HG03064 (cell line): ENCODE data around the gene GFRA1.

Experiments used
- ATAC-seq: cut with Tn5 transposase; IDR thresholded peaks from one replicate; pipeline ENCODE4 v1.9.1; 2021; ENCODE audit warnings: low read depth; ENCODE audit not compliant: unreplicated experiment

The GFRA1 gene

DNA sequence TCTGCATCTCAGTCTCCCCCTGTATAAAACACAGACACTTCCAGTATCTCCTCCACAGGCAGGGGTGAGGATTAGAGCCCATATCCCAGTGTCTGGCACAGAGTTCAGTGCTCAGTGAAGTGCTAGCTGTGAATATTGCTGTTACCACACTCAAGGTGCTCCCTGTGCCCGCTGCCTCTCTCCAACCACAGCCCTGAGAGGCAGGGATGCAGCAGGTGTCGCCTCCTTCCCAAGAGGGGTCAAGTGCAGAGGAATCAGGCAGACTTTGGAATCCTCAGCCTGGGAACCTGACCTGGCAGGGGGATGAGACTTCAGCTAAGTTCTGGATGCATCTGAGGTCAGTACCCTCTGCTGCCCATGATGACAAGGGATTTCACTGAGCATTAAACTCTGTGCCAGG lies 163.1 kb downstream of the GFRA1 start:
- no peak for ATAC-seq

DNA sequence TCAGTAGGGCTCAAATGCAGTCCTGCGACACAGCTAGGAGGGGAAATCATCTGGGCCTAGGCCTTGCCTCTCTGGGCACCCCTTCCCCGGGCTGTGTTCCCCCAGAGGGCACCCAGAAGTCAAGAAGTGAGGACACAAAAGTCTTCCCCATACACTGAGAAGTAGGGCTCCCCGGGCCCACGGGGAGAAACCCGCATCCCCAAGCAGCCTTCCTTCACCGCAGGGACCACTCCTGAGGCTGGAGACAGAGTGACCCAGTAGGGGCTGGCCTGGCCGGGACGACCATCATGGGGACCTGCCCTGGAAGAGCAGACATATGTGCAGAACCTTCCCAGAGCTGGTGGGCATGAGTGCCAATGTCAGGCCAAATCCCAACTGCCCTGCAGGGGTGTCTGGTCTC lies 163.5 kb downstream of the GFRA1 start:
- ATAC-seq, result no peak

DNA sequence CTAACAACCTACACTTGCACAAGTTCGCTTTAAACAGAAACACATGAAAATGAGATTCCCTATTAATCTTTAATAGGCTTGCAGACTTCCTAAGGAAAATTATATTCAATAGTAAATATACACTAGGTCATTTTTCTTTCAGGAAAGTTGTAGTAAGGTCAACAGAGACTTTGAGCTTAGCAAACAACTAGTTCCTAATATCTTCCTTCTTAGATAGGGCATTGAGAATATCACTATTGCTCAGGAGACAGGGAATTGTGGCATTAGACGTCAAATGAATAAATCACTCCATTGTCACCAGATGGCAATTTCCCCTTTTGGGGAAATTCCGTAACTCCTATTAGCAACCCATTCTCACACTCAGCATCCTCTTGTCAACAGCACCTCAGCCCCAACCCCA lies 164.9 kb downstream of the GFRA1 start:
- no peak for ATAC-seq

DNA sequence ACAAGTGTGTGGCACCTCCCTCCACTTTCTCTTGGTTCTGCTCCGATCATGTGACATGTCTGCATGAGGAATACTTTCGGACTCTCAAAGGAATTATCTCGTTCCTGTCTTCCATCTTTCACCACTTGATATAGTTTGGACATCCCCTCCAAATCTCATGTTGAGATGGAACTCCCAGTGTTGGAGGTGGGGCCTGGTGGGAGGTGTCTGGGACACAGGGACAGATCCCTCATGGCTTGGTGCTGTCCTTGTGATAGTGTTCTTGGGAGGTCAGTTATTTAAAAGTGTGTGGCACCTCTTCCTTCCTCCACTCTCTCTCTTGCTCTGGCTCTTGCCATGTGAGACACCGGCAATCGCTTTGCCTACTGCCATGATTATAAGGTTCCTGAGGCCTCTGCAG lies 166.4 kb downstream of the GFRA1 start:
- ATAC-seq, result no peak

DNA sequence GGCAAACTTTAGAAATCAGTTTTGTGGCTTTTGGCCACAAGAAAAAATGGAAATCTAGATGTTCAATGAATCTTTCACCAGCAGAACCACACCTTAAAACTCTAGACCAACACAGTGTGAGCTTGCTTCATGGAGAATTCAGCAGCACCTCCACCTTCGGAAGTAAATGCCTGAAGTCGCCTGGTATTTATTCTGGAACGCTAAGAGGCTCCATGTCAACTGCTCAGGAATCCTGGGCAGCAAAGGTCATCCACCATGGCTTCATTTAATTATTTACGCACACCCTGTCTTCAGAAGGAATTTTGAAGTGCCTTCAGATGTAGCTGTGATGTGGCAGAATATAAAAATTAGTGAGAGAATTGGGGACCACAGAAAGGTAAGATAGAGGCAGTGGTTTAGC lies 167.7 kb downstream of the GFRA1 start:
- no peak for ATAC-seq

DNA sequence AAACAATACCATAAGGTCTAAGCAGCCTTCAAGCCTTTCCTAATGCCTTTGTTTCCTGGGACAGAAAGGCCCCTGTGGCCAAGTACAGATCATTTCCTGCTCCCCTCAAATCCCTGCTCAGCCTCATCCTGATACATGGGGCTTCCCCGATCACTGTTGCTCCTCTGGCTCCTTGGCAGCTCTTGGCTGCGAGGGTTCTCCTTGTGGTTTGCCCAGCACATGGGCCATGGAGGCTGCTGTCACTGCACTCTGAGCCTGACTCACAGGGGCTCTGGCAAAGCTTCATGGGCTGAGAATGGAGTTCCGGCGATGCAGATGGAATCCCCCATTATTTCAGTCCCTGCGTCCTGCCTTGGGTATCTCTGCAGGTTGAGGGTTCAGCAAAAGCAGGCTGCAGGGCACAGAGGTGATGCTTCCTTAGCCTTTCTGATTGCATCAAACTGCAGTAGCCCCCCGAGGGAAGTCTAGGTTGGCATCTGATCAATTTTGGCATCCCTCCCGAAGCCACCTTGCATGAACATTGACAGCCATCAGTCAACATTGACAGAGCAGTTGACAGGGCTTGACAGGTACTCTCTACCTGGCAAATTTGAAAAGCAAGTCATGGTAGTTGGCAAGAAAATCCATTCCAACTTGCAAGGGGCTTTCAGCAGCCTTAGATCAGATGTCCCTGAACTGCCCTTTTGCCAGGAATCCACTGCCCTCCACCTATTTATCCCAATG lies 168.6 kb downstream of the GFRA1 start:
- ATAC-seq, result no peak

DNA sequence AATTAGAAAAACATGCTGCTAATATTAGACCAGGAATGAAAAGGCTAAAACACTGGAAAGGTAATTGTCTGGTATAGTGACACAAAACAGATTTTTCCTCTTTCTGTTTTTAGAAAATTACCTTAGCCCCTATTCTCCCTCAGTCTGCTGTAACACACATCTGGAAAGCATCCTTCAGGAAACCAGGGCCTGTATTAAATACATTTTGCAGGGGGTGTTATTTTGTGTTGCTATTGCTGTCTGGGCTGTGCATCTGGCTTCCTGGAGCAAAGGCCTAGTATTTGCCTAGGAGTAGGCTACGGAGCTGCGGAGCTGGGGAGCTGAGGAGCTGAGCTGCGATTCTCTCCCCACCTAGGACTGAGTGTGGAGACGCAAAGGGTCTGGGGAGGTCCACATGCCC lies 169.3 kb downstream of the GFRA1 start:
- no peak for ATAC-seq

DNA sequence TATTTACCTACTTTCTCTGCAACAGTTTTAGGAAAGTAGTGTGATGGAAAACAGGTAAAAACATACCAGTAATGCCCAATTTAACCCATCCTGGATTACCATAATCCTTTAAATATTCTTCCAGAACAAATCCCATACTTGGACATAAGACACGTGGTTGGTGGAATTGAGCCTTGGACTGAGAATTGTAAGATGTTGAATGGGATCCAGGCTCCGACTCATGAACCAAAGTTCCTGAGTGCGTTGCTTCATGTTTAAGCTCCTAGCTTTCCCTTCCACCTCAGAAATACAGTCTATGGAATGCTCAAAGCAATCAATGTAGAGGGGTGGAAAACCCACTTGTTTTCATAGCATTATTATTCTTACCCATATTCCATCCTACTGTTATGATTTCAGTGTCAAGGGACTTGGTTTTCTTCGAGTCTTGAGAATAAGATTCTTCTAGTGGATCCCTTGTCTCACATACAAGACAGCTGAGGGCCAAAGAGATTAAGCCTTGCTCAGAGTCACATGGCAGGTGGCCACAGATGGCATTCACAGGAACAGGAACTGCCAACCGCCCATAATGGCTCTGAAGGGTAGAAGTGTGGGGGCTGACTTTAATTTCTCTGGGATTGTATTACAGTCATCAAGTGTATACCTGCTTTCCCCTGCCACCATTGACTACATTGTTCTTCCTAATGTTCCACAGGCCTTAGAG lies 171.2 kb downstream of the GFRA1 start:
- no peak for ATAC-seq

DNA sequence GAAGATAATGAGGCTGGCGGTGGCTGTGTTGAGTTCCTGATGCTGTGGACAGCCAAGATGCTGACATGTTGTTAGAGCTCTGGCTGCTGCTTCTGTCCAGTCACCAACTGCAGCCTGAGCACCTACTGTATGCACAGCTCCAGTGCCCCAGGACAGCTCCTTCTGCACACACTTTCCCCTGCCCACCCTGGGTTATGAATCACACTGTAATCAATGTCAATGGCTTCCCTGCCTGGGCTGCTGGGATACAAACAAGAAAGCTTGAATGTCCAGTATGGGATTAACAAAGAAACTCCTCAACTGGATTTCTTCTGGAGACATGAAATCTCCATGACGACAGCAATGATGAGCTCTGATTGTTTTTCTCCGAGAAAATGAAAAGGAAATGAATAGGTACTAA lies 172.0 kb downstream of the GFRA1 start:
- ATAC-seq, result no peak

DNA sequence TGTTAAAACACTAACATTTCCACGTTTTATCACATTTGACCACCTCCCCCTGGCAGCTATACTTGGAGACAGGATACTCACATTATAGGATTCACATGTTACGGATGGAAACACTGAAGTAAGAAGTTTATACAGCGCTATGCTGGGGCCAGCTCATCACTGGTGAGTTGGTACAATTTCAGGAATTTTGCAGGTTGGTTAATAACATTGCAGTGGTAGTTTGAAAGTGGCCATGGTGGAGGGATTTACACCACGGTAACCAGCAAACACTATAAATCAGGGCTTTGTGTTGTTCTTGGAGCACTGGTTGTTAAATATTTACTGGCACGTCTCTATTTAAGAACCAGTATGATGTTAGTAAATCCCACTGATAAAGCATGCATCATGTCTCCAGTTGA lies 174.0 kb downstream of the GFRA1 start:
- no peak for ATAC-seq

DNA sequence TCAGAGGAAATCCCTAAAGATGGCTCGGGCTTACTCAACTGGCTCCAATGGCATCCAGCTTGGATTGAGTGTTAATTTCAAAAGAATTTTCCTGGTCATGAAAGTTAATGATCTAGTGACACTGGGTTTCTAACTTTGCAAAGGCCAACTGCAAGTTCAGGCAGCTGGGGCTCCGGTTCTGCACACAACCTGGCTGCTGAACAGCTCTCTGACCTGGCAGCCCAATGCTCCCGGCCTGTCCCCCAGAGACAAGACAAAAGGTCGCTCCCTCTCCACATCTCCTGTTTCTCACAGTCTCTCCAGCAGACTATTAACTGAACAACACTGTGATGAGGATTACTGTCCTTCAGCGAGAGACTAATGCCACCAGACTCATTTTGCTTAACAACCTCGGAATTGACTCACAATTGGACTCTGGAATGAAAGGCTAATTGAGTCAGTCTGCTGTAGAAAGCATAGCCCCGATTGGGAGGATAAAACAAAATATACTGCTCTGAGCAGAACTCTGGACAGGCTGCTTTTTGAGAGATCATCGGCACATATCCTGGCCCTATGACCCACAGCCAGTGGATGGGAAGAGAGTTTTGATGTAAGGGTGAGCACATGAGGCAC lies 174.5 kb downstream of the GFRA1 start:
- no peak for ATAC-seq

DNA sequence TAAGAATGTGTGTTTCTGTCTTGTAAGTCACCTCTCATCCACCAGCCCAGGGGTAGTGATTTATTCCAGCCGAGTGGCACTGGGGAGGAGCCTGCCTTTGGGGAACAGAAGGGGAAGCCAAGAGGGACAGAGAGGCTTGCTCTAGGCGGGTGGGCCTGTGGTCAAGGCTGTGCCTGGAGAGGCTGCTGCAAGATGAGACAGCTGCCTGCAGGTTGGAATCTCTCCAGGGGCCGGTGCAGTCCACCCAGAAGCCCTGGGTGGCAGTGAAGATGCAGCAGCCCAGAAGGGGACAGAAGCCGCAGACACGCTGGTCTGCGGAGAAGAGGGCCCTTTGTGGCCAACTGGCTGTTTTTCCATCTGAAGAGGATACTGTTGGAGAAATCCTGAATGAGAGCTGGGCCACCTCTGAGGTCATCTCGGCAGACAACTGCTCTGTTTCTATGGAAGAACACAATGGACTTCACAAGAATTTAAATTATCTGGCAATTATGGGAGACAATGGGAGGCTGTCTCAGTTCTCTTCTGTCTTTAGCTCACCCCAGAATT lies 175.7 kb downstream of the GFRA1 start:
- no peak for ATAC-seq

DNA sequence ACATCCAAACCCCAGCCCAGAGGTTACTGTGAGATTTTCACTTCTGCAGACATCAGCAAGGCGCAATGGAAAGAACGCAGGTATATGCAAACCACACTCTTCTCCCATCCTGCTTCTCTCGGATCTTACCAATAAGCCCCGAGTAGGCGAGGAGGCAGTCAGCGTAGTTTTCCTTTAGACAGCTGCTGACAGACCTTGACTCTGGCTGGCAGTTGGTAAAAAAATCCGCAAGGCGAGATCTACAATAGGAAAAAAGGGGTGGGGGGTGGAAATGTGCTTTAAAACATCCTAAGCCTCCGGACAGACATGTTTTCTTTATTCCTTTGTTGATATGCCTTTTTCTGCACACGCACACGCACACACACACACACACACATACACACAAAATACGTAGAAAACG lies 176.5 kb downstream of the GFRA1 start:
- ATAC-seq, result no peak

DNA sequence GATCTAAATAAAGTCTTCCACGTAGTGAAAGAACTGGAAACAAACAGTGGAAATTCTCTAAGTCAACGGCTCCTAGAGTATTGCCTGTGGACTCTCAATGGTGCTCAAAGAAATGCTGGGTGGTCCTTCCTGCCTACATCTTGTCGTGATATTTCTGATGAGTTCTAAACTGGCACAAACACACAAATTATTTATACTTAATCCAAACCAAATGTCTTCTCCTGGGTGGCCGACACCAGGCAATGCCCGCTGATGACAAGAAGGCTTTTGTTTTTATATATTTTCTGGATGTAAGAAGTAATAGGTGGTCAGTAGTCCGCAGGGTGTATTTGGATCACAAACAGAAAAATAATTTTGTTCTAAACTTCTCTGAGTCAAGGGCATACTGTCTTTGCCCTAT lies 178.7 kb downstream of the GFRA1 start:
- ATAC-seq, result no peak

DNA sequence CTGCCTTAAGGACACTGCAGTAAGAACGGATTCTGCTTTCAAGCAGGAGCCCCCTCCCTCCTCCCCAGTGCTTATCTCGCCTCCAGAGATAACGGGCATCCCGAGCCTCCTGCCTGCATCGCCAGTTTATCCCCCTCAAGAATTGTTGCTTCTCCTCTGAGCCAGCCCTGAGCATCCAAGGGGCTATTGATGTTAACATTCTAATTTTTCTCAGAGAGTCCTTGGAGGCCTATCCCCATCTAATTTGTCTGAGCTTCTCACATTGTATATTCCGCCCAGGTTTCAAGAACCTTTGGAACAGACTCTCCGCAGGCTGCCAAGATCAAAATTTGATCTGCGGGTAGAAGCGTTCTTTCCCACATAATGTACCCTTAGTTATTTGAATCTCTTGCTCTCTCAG lies 180.0 kb downstream of the GFRA1 start:
- ATAC-seq, result no peak

DNA sequence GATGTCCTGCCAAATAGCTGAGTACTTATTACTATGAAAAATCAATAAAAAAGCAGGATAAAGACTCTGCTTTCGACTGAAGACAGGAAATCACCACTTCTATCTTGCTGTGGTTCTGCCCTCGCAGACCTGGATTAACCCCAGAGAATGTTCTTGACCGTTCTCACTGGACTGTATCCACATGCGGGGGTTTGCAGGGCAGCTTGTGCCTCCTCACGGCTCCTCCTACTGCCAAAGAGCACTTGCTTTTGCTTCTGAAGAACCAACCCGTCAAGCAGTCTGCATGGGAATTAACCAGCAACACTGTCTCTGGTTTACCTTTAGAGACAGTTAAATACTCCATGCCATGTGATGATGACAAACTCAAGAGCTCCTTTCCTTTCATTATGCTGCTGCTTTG lies 184.0 kb downstream of the GFRA1 start:
- no peak for ATAC-seq

DNA sequence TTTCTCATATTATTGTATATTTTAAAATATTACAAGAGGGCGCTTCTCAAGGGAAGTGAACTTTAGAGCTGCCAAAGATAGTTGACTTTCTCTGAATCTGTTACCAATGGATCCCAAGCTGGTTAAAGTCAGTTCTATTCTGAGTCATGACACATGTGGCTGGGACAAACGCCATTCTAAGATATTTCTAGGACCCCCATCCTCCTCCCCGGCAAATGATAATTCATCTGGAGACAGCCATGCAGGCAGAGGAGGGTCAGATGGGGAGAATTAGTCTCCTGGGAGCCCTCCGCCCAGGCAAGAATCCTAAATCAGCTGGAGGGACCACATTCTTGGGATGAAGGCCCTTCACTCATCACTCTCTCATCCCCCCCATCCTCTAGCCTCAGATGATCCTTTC lies 187.7 kb downstream of the GFRA1 start:
- no peak for ATAC-seq

DNA sequence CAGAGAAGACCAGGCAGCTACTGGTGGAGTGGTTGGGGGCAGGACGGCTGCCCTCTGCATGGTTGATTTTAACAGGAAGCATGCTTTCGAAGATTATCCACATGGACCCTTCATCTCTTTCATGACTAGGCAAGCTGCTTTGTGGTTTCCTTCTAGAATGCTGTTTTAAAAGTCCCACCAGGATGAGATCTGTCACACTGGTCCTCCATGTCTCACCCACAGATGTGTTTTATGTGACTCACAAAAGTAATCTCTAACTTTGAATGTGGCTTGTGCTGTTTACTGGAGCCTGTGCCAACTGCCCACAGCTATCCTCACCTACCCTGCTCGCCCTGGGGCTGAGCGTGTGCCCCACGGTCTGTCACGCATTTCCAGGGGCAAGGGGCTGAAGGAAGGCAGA lies 188.8 kb downstream of the GFRA1 start:
- ATAC-seq, result no peak

DNA sequence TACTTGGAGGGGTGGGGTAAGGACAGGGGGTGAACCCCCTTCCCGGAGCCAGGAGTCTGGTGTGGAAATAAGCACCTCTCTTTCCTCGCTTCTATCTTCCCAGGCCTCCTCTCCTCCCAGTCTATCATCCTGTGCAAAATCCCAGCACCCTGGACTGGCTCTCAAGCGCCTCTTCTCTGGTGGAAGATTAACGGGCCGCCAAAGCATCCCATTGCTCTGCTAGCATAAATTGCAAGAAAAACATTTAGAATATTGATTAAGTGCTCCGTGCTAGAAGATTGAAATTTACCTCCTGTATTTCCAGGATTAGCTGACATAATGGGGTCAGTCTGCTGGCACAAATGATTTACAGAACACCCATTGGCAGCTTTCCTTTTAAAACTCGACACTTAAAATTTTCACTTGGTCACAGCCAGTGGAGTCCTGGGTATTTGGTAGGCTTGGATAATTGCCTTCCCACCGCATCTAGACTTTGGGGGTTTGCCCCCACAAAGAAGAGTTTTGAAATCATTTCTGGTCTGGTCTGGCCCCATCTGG lies 189.7 kb downstream of the GFRA1 start:
- ATAC-seq, result no peak

DNA sequence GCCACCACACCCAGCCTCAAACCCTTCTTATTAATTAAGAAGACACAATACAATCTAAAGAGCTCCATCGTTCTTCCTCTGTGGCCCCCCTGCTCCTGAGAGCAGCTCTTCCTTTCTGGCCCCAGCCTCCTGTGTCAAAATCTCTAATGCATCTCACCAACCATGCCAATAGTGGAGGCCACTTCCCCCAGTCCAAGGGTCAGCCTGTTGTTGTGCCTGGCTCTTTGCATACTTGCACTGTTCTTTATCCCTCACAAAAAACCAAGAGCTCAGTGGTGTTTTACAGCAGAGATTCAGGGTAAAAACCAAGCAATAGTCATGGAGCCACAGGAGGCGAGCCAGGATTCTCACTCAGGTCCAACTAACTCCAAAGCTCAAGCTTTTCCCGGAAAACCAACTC lies 190.2 kb downstream of the GFRA1 start:
- no peak for ATAC-seq

DNA sequence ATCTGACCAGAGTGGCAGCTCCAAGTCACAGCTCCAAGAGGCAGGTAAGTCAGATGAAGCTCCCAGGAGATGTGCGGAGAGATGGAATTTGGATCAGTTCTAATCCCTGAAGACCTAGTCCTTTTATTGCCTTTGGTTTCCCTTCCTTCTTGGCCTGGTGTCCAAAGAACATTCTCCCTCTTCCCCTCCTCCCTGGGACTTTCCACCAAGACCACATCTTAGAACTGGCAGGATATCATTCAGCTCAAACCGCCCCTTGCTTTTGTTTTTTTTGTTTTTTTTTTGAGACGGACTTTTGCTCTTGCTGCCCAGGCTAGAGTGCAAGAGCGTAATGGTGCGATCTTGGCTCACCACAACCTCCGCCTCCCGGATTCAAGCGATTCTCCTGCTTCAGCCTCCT lies 190.8 kb downstream of the GFRA1 start:
- ATAC-seq, result no peak

DNA sequence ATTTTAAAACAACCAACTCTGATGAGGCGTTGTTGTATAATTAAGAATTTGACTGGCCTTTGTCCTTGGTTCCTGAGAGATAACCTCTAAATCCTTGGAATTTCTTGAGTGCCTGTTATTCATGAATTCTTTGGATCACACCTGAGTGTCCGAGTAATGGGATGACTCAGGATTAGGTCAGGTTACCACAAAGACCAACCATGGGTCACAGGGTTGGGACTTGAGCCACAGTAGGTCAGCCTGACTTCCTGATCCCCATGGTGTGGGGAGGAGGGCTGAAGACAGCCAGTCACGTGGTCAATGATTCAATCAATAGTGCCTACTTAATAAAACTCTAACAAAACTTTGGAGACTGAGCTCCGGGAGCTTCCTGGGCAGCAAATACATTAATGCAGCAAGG lies 192.5 kb downstream of the GFRA1 start:
- ATAC-seq, result no peak
